ENCODE data around the gene EXD3. TPM values are rescaled to one million over a fixed set of nuclear protein-coding genes. Genes with fewer than 3 reads are reported as not detected.

Gene EXD3
- total and polyA plus RNA-seq, 2 of the 13 experiments (the other 11 are each of a cell fraction or from before 2014, with no cell fraction given): 2.7 to 4.8 TPM

DNA sequence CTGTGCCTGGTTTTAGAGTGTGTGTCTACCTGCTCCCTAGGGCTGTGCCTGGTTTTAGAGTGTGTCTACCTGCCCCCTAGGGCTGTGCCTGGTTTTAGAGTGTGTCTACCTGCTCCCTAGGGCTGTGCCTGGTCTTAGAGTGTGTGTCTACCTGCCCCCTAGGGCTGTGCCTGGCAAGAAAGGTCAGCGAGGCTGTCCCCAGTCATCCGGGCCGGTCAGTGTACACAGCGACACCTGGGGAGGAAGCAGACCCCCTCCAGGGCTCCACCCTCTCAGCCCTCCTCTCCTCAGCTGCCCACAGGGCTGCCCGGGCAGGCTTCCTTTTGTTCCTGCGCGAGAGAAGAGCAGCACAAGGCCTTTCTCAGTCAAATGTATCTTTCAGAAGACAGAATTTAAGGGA, 125.0 kb downstream of the EXD3 start:
- WGBS (ENCODE audit: low lambda C conversion rate): 0% methylated on average over 3 of the region's 7 CpGs
- no peaks in the 10 kb centered on the region for H3K36me3 ChIP-seq (replicated peaks in 1 of 2; ENCODE audit: control insufficient read depth in 1 of 2, insufficient read depth in 2 of 2, low read length in 2 of 2)
- H3K27me3 ChIP-seq (ENCODE audit: control insufficient read depth in 1 of 2, insufficient read depth in 2 of 2, low read length in 2 of 2): peaks cover 4 to 46% of the 10 kb centered on the region in 2 experiments; a peak in 4 of 5 replicates
- no peak overlapping the region for H2AFZ ChIP-seq (ENCODE audit: low read length)
- H4K20me1 ChIP-seq (ENCODE audit: insufficient read depth, low read length): no peaks in the 10 kb centered on the region
- no peak for DNase-seq (ENCODE audit: low spot score)
- intact Hi-C loops (cut with micrococcal nuclease; ENCODE audit: unreplicated experiment): no loop called here
- peak overlapping the region in 1 of 3 experiments; percentile 48; a peak in 1 of 6 replicates for H3K4me3 ChIP-seq (replicated peaks in 1 of 3; ENCODE audit: insufficient read depth in 1 of 3, low read depth in 2 of 3, low read length in 3 of 3)
- peak; percentile 9; the same call in 1 of the 3 replicates for ATAC-seq
- peaks cover 75% of the 10 kb centered on the region for H3K4me1 ChIP-seq (ENCODE audit: insufficient read depth, low read length)
- H3K79me2 ChIP-seq (ENCODE audit: insufficient read depth, low read length): no peaks in the 10 kb centered on the region
- no peak for FAIRE-seq
- no peak overlapping the region for H3K27ac ChIP-seq (ENCODE audit: extremely low read length, insufficient read depth, low read length)
- no peaks in the 10 kb centered on the region for H3K9me3 ChIP-seq (ENCODE audit: low read length)
- ChIA-PET CTCF (ENCODE audit: low intra/inter-chr PET ratio, low total read pairs) (no interaction called here), POLR2A (interaction anchor here (2.2 kb wide), 1 partner anchor 21 kb away, joined by 7 read pairs; the partner anchor contains the start of gene TOR4A)
- in situ Hi-C loops (cut with HindIII; ENCODE audit: extremely low pct_ligation_motif_present, low pct_unique_long_range_greater_than_20kb): no loop called here
- H3K4me2 ChIP-seq (ENCODE audit: low read depth, low read length): peak overlapping the region; percentile 63
- H3K9ac ChIP-seq (ENCODE audit: insufficient read depth, low read depth, low read length): no peak overlapping the region
- BruUV-seq (replicated peaks): no TSS peak
- TF ChIP-seq, protein P1, sequence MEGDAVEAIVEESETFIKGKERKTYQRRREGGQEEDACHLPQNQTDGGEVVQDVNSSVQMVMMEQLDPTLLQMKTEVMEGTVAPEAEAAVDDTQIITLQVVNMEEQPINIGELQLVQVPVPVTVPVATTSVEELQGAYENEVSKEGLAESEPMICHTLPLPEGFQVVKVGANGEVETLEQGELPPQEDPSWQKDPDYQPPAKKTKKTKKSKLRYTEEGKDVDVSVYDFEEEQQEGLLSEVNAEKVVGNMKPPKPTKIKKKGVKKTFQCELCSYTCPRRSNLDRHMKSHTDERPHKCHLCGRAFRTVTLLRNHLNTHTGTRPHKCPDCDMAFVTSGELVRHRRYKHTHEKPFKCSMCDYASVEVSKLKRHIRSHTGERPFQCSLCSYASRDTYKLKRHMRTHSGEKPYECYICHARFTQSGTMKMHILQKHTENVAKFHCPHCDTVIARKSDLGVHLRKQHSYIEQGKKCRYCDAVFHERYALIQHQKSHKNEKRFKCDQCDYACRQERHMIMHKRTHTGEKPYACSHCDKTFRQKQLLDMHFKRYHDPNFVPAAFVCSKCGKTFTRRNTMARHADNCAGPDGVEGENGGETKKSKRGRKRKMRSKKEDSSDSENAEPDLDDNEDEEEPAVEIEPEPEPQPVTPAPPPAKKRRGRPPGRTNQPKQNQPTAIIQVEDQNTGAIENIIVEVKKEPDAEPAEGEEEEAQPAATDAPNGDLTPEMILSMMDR (CRISPR knock-in tag; IDR thresholded peaks at IDR 0.05): 0 out of 2 replicates have a peak, but pooled peaks have one; percentile 41
- TF ChIP-seq TBX2 (CRISPR knock-in tag; IDR thresholded peaks at IDR 0.05; ENCODE audit: borderline replicate concordance) (peak; percentile 18; the same call in 1 of the 2 replicates), PATZ1 (CRISPR knock-in tag; IDR thresholded peaks at IDR 0.05) (peak; percentile 56), IKZF5 (CRISPR knock-in tag; IDR thresholded peaks at IDR 0.05) (no peak), ETV5 (CRISPR knock-in tag; IDR thresholded peaks at IDR 0.05; ENCODE audit: borderline replicate concordance) (peak; percentile 24; the same call in 1 of the 2 replicates), FOXA1 (IDR thresholded peaks at IDR 0.05) (no peak), FOXA1 (CRISPR knock-in tag; IDR thresholded peaks at IDR 0.05) (0 out of 2 replicates have a peak, but pooled peaks have one; percentile 38), SP5 (CRISPR knock-in tag; IDR thresholded peaks at IDR 0.05; ENCODE audit: borderline replicate concordance, low read depth) (peak; percentile 51), RNF2 (conservative IDR thresholded peaks at IDR 0.05; ENCODE audit: low read depth) (no peak), MYPOP (CRISPR knock-in tag; IDR thresholded peaks at IDR 0.05) (no peak), ZFAT (CRISPR knock-in tag; conservative IDR thresholded peaks at IDR 0.05) (no peak), GABPB1 (CRISPR knock-in tag; IDR thresholded peaks at IDR 0.05) (peak; percentile 28; the same call in 1 of the 2 replicates), SIX1 (CRISPR knock-in tag; IDR thresholded peaks at IDR 0.05; ENCODE audit: borderline replicate concordance) (no peak), SAP130 (CRISPR knock-in tag; IDR thresholded peaks at IDR 0.05; ENCODE audit: low read depth) (0 out of 2 replicates have a peak, but pooled peaks have one; percentile 29), ZFP36L1 (CRISPR knock-in tag; IDR thresholded peaks at IDR 0.05) (no peak), NBN (conservative IDR thresholded peaks at IDR 0.05) (no peak)
- TF ChIP-seq, protein P2, sequence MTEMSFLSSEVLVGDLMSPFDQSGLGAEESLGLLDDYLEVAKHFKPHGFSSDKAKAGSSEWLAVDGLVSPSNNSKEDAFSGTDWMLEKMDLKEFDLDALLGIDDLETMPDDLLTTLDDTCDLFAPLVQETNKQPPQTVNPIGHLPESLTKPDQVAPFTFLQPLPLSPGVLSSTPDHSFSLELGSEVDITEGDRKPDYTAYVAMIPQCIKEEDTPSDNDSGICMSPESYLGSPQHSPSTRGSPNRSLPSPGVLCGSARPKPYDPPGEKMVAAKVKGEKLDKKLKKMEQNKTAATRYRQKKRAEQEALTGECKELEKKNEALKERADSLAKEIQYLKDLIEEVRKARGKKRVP (CRISPR knock-in tag; IDR thresholded peaks at IDR 0.05): no peak
- TF ChIP-seq, protein P3, sequence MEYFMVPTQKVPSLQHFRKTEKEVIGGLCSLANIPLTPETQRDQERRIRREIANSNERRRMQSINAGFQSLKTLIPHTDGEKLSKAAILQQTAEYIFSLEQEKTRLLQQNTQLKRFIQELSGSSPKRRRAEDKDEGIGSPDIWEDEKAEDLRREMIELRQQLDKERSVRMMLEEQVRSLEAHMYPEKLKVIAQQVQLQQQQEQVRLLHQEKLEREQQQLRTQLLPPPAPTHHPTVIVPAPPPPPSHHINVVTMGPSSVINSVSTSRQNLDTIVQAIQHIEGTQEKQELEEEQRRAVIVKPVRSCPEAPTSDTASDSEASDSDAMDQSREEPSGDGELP (IDR thresholded peaks at IDR 0.05; ENCODE audit: borderline replicate concordance, low read depth): peak; percentile 30; the same call in 1 of the 2 replicates
